BE2C (cell line): ENCODE results near the gene AP5M1.
"Not testable (repeated sequence)": the region's sequence is repeated elsewhere in the genome, so short reads cannot be mapped to it uniquely, and the experiment has no call there.

Experiments used
- DNase-seq: peaks from one replicate; pipeline ENCODE4 v3.0.0-alpha.2; 2020
- H3K27me3 ChIP-seq: fragments of 250-450 bp; sonication (Bioruptor Pico); 2 replicates; pipeline ENCODE4 v1.5.1; 2020; ENCODE audit warnings: mild to moderate bottlenecking
- H3K36me3 ChIP-seq: fragments of 250-450 bp; sonication (Bioruptor Pico); 2 replicates; pipeline ENCODE4 v1.5.1; 2020; ENCODE audit warnings: mild to moderate bottlenecking
- H3K4me1 ChIP-seq: fragments of 250-450 bp; sonication (Bioruptor Pico); 2 replicates; pipeline ENCODE4 v1.5.1; 2020
- H3K4me3 ChIP-seq: 2 replicates; pipeline ENCODE4 v1.5.1; 2011; ENCODE audit warnings: low read depth, low read length
- H3K9me3 ChIP-seq: fragments of 250-450 bp; sonication (Bioruptor Pico); 2 replicates; pipeline ENCODE4 v1.5.1; 2020
- CTCF ChIP-seq: IDR thresholded peaks from 2 replicates; pipeline ENCODE4 v1.5.1; 2012; ENCODE audit warnings: mild to moderate bottlenecking, low read depth, low read length

The AP5M1 gene

GRCh38 chr14:57343545-57344297 is 75.0 kb downstream of the AP5M1 start:
- H3K9me3 ChIP-seq, DNase-seq, H3K36me3 ChIP-seq, H3K27me3 ChIP-seq, H3K4me1 ChIP-seq: not testable (repeated sequence)
- H3K4me3 ChIP-seq = peak overlapping the region; percentile 38

GRCh38 chr14:57345106-57345505 is 76.3 kb downstream of the AP5M1 start:
- H3K27me3 ChIP-seq = peaks cover 9% of the 10 kb centered on the region
- H3K4me3 ChIP-seq = no peak overlapping the region
- TF ChIP-seq CTCF = no peak
- DNase-seq = no peak
- no peaks in the 10 kb centered on the region for H3K36me3 ChIP-seq
- no peaks in the 10 kb centered on the region for H3K9me3 ChIP-seq
- H3K4me1 ChIP-seq = no peaks in the 10 kb centered on the region

GRCh38 chr14:57346741-57347140 is 78.0 kb downstream of the AP5M1 start:
- peaks cover 13% of the 10 kb centered on the region for H3K27me3 ChIP-seq
- H3K36me3 ChIP-seq = no peaks in the 10 kb centered on the region
- DNase-seq = no peak
- no peak for TF ChIP-seq CTCF
- H3K4me3 ChIP-seq = no peak overlapping the region
- no peaks in the 10 kb centered on the region for H3K9me3 ChIP-seq
- no peaks in the 10 kb centered on the region for H3K4me1 ChIP-seq
